ENCODE measurements around the gene RELN. TPM values are rescaled to one million over a fixed set of nuclear protein-coding genes. Genes with fewer than 3 reads are reported as not detected.
"Not testable (repeated sequence)": the region's sequence is repeated elsewhere in the genome, so short reads cannot be mapped to it uniquely, and the experiment has no call there.

The RELN gene
- total RNA-seq, 1 donor from 2014 or later: not detected

DNA sequence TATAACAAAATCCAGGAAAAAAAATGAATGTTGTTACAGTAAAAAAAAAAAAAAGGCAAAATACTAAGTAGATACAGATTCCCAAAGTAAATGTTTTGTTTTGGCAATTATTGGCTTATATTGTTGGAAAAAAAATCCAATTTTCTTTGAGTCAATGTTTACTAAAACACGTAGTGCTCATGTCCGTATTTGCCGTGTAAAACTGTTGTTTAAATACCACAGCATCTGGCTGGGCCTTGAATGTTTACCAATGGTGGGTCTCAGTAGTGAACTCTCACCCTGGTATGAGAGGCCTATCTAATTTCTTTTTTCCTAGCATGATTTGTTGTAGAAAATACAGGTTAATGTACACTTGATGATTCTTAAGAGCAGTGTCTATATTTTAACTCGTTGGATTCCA lies 502.0 kb downstream of the RELN start:
- no peak overlapping the region for H3K27ac Mint-ChIP-seq (ENCODE audit: unreplicated experiment)
- H3K4me3 Mint-ChIP-seq (ENCODE audit: unreplicated experiment): no peak overlapping the region
- TF ChIP-seq, protein P1, sequence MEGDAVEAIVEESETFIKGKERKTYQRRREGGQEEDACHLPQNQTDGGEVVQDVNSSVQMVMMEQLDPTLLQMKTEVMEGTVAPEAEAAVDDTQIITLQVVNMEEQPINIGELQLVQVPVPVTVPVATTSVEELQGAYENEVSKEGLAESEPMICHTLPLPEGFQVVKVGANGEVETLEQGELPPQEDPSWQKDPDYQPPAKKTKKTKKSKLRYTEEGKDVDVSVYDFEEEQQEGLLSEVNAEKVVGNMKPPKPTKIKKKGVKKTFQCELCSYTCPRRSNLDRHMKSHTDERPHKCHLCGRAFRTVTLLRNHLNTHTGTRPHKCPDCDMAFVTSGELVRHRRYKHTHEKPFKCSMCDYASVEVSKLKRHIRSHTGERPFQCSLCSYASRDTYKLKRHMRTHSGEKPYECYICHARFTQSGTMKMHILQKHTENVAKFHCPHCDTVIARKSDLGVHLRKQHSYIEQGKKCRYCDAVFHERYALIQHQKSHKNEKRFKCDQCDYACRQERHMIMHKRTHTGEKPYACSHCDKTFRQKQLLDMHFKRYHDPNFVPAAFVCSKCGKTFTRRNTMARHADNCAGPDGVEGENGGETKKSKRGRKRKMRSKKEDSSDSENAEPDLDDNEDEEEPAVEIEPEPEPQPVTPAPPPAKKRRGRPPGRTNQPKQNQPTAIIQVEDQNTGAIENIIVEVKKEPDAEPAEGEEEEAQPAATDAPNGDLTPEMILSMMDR (IDR thresholded peaks at IDR 0.05): no peak
- DNase-seq (ENCODE audit: low spot score): no peak
- no peaks in the 10 kb centered on the region for H3K36me3 Mint-ChIP-seq (ENCODE audit: low read depth)
- no peaks in the 10 kb centered on the region for H3K9me3 Mint-ChIP-seq (ENCODE audit: low read depth)
- H3K4me1 Mint-ChIP-seq (ENCODE audit: low read depth): no peaks in the 10 kb centered on the region
- peaks cover 10% of the 10 kb centered on the region for H3K27me3 Mint-ChIP-seq (ENCODE audit: low read depth)

DNA sequence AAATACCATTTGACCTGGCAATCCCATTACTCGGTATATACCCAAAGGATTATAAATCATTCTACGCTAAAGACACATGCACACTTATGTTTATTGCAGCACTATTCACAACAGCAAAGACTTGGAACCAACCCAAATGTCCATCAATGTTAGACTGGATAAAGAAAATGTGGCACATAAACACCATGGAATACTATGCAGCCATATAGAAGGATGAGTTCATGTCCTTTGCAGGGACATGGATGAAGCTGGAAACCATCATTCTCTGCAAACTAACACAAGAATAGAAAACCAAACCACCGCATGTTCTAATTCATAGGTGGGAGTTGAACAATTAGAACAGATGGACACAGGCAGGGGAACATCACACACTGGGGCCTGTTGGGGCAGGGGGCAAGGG lies 502.6 kb downstream of the RELN start:
- not testable (repeated sequence) for H3K27ac Mint-ChIP-seq (ENCODE audit: unreplicated experiment)

DNA sequence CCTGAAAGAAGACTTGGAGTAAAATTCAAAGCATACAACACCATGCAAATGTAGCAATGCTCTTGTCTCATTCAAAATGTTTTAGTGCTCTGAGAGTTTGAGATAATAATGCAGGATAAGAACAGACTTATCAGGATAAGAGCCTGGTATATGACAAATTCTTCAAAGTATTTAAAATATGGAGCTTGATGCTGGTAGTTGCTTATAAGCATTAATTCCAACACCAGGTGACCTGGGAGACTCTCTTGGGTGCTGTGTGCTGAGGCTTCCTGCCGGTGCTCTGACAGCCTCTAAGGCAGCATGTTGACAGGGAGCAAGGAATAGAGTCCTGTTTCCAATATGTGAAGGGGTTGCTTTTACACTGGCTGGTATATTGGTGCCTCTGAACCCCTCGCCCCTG lies 508.7 kb downstream of the RELN start:
- no peaks in the 10 kb centered on the region for H3K9me3 Mint-ChIP-seq (ENCODE audit: low read depth)
- H3K4me3 Mint-ChIP-seq (ENCODE audit: unreplicated experiment): no peak overlapping the region
- H3K4me1 Mint-ChIP-seq (ENCODE audit: low read depth): no peaks in the 10 kb centered on the region
- TF ChIP-seq, protein P1 (IDR thresholded peaks at IDR 0.05): no peak
- H3K27me3 Mint-ChIP-seq (ENCODE audit: low read depth): peaks cover 16% of the 10 kb centered on the region
- no peak for DNase-seq (ENCODE audit: low spot score)
- H3K27ac Mint-ChIP-seq (ENCODE audit: unreplicated experiment): no peak overlapping the region
- H3K36me3 Mint-ChIP-seq (ENCODE audit: low read depth): no peaks in the 10 kb centered on the region

More for the DNA sequence above, 502.6 kb downstream of the RELN start:
- peaks cover 13% of the 10 kb centered on the region for H3K27me3 Mint-ChIP-seq (ENCODE audit: low read depth)
- not testable (repeated sequence) for H3K4me3 Mint-ChIP-seq (ENCODE audit: unreplicated experiment); H3K4me1 Mint-ChIP-seq (ENCODE audit: low read depth); DNase-seq (ENCODE audit: low spot score); H3K36me3 Mint-ChIP-seq (ENCODE audit: low read depth); H3K9me3 Mint-ChIP-seq (ENCODE audit: low read depth)

GRCh38 chr7:103474956-103475355 lies 514.5 kb downstream of the RELN start:
- Mint-ChIP-seq H3K4me1 (ENCODE audit: low read depth) (no peaks in the 10 kb centered on the region), H3K4me3 (ENCODE audit: unreplicated experiment) (no peak overlapping the region), H3K27me3 (ENCODE audit: low read depth) (peaks cover 15% of the 10 kb centered on the region), H3K27ac (ENCODE audit: unreplicated experiment) (no peak overlapping the region), H3K36me3 (ENCODE audit: low read depth) (no peaks in the 10 kb centered on the region), H3K9me3 (ENCODE audit: low read depth) (no peaks in the 10 kb centered on the region)
- DNase-seq (ENCODE audit: low spot score): no peak
- TF ChIP-seq, protein P1 (IDR thresholded peaks at IDR 0.05): no peak

GRCh38 chr7:103469095-103469948 lies 520.1 kb downstream of the RELN start:
- H3K9me3 Mint-ChIP-seq (ENCODE audit: low read depth): no peaks in the 10 kb centered on the region
- TF ChIP-seq, protein P1 (IDR thresholded peaks at IDR 0.05): no peak
- no peak for DNase-seq (ENCODE audit: low spot score)
- no peaks in the 10 kb centered on the region for H3K36me3 Mint-ChIP-seq (ENCODE audit: low read depth)
- peaks cover 12% of the 10 kb centered on the region for H3K27me3 Mint-ChIP-seq (ENCODE audit: low read depth)
- H3K4me1 Mint-ChIP-seq (ENCODE audit: low read depth): no peaks in the 10 kb centered on the region
- H3K27ac Mint-ChIP-seq (ENCODE audit: unreplicated experiment): no peak overlapping the region
- H3K4me3 Mint-ChIP-seq (ENCODE audit: unreplicated experiment): no peak overlapping the region

- no peaks in the 10 kb centered on the region for H3K9me3 Mint-ChIP-seq (ENCODE audit: low read depth)
- DNase-seq (ENCODE audit: low spot score): no peak
- H3K27me3 Mint-ChIP-seq (ENCODE audit: low read depth): peaks cover 17% of the 10 kb centered on the region
- TF ChIP-seq, protein P1 (IDR thresholded peaks at IDR 0.05): no peak
- no peaks in the 10 kb centered on the region for H3K36me3 Mint-ChIP-seq (ENCODE audit: low read depth)
- no peaks in the 10 kb centered on the region for H3K4me1 Mint-ChIP-seq (ENCODE audit: low read depth)
- no peak overlapping the region for H3K4me3 Mint-ChIP-seq (ENCODE audit: unreplicated experiment)
- H3K27ac Mint-ChIP-seq (ENCODE audit: unreplicated experiment): no peak overlapping the region
Measured at GRCh38 chr7:103466814-103467213, 522.6 kb downstream of the RELN start.

All from chondrocyte (in vitro differentiated cells).